Cardiac fibroblast (primary cell): ENCODE measurements around the gene ALG14.
"Not testable (repeated sequence)": the region's sequence is repeated elsewhere in the genome, so short reads cannot be mapped to it uniquely, and the experiment has no call there.

Source experiments
- DNase-seq, 2 donors: peaks; one replicate each; pipeline versions ENCODE4 v3.0.0 to v3.0.0-alpha.2; 2010; ENCODE audit warnings: low read depth in 2 of 2
- H3K4me3 ChIP-seq, 2 donors: replicated peaks in 1 of 2; 1 replicate in 1 of 2; 2 replicates in 1 of 2; pipeline ENCODE4 v1.5.1; 2011; ENCODE audit warnings: low read depth in 2 of 2, low read length in 2 of 2, mild to moderate bottlenecking in 2 of 2, moderate library complexity in 1 of 2
- CTCF ChIP-seq: IDR thresholded peaks from one replicate; pipeline ENCODE4 v1.5.1; 2011; ENCODE audit warnings: low read depth, mild to moderate bottlenecking, low read length, inconsistent platforms

ALG14 gene

DNA sequence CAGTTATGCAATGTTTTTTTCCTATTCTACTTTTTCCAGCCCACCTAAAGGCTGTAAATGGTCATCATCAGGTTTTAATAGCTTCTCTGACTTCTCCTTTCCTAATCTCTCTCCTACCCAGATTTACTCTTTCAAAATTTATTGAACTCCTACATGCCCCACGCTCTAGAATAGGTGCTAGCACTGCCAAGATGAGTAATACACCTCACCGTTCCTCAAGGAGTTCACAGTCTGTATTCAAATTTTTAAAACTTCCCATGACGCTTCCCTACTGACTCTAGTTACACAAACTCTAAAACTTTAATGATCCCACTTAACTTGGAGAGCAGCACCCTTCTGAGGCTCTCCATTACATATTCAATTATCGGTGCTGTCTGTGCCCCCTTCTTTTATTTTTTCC, 51.6 kb downstream of the ALG14 start:
- no peak overlapping the region for H3K4me3 ChIP-seq
- TF ChIP-seq CTCF, result no peak
- no peak for DNase-seq

DNA sequence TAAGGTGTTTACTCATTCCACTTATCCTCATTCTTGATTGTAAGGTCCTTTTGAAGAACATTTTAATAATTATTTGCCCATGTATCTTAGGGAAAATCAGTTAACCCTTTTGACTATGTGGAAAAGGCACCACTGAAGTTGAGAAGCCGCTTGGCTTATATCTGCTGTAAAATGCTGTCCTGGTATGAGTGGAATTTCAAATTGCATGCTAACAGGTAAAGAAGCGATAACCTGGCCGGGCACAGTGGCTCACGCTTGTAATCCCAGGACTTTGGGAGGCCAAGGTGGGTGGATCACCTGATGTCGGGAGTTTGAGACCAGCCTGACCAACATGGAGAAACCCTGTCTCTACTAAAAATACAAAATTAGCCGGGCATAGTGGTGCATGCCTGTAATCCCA, 53.3 kb downstream of the ALG14 start:
- not testable (repeated sequence) for H3K4me3 ChIP-seq, DNase-seq

DNA sequence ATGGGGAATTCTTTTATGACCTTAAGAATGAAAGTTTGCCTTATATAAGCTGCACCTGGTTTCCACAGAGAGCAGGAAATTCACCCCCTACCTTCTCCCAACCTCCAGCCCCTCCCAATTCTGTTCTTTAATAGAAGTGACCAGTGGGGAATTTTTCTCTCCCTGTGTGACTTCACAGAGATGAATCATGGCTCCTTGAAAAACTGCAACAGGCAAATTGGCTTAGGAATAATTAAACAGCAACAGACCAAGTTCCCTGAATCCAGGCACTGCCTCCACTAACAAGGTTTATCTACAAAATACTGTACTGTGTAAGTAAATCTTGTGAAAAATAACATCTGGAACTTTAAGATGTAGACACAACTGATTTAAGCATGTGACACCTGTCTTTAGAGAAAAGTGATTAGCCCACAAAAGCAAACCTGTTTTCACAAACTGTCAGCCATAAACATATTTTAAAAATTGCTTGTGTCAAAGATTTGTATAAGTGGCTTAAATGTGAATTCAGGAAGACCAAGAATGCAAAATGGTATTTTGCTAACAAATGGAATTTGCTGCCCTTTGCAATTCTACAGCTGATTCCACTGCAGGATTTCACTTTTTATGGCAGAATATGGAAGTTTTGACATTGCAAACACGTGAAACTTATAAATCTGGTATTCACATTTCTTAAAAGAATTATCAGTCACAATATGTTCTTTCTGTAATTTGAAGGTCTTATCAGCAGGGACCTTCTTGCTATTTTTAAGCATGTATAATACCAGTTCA, 54.0 kb downstream of the ALG14 start:
- no peak for TF ChIP-seq CTCF
- no peak overlapping the region for H3K4me3 ChIP-seq
- DNase-seq, result peak; percentile 24 to 60

DNA sequence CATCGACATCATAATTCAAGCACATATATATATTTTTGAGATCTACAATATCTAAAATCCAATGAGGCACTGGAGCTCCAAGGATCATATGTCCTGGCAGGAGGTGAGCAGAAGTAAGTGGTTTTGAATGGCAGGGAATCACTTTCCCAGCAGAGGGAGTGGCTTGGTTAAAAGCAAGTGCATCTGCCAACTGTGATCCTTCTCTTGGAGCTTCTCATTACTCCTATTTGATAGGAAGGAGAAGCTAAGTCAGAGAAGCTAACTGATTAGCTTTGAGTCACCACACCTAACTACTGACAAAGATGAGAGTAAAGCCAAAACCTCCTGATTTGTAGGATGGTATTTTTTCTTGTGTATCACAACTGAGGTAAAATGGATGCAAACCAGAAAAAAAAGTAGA, 55.0 kb downstream of the ALG14 start:
- DNase-seq, result no peak
- TF ChIP-seq CTCF, result no peak
- no peak overlapping the region for H3K4me3 ChIP-seq

DNA sequence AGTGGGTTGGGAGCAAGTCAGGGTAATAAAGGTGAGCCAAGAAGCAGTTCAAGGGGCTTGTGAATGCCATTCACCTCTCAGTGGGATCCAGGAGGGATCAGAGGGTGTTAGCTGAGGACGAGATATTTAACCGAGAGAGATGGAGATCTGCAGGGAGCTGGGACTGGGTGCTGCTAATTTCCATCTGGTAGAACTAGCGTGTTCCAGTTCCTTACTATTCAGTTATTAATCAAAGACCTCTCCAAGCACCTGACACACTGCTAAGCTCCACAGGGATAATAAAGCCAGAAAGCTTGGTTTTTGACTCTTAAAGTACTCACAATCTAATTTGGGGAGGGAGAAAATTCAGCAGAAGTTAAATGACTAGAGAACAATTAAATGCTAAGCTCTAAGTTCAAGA, 57.7 kb downstream of the ALG14 start:
- no peak for DNase-seq
- no peak overlapping the region for H3K4me3 ChIP-seq
- TF ChIP-seq CTCF, result no peak

GRCh38 chr1:95013950-95014574, 58.7 kb downstream of the ALG14 start:
- H3K4me3 ChIP-seq, result no peak overlapping the region
- TF ChIP-seq CTCF, result no peak
- peak; percentile 43 for DNase-seq

GRCh38 chr1:95012389-95012788, 60.4 kb downstream of the ALG14 start:
- no peak for TF ChIP-seq CTCF
- DNase-seq, result peak; percentile 76 to 83
- H3K4me3 ChIP-seq, result no peak overlapping the region
